SK-N-SH treated with all-trans-retinoic acid at 6 μM for 48 hours (cell line): ENCODE data around the gene TBL1X.

ENCODE experiments used
- ATAC-seq: fragments of 200-7000 bp; cut with Tn5 transposase; 3 replicates; pipeline ENCODE4 v1.9.1; 2020; ENCODE audit warnings: mild to moderate bottlenecking, moderate library complexity
- ARNTL ChIP-seq: fragments of 450-650 bp; formaldehyde crosslinking; IDR thresholded peaks from 2 replicates; pipeline ENCODE4 v1.5.0; 2020; ENCODE audit warnings: low read depth, mild to moderate bottlenecking, moderate library complexity, borderline replicate concordance
- BACH2 ChIP-seq: fragments of 250-450 bp; sonication (Bioruptor Pico); IDR thresholded peaks from 2 replicates; pipeline ENCODE4 v1.9.0; 2021; ENCODE audit warnings: mild to moderate bottlenecking, borderline replicate concordance
- CREB5 ChIP-seq: fragments of 250-450 bp; sonication (Bioruptor Pico); IDR thresholded peaks from 2 replicates; pipeline ENCODE4 v1.5.1; 2020; ENCODE audit warnings: low read depth, mild to moderate bottlenecking, moderate library complexity
- CSDC2 ChIP-seq: fragments of 250-450 bp; sonication (Bioruptor Pico); IDR thresholded peaks from 2 replicates; pipeline ENCODE4 v1.5.0; 2020; ENCODE audit warnings: mild to moderate bottlenecking, moderate library complexity
- CSRNP3 ChIP-seq: fragments of 250-450 bp; sonication (Bioruptor Pico); IDR thresholded peaks from 2 replicates; pipeline ENCODE4 v1.5.1; 2021; ENCODE audit warnings: mild to moderate bottlenecking, moderate library complexity
- ESRRG ChIP-seq: fragments of 250-450 bp; sonication (Bioruptor Pico); IDR thresholded peaks from 2 replicates; pipeline ENCODE4 v1.6.1; 2021; ENCODE audit warnings: mild to moderate bottlenecking
- GLIS3 ChIP-seq: fragments of 250-450 bp; sonication (Bioruptor Pico); IDR thresholded peaks from 2 replicates; pipeline ENCODE4 v1.5.0; 2020; ENCODE audit warnings: mild to moderate bottlenecking, moderate library complexity
- PATZ1 ChIP-seq: fragments of 250-450 bp; sonication (Bioruptor Pico); IDR thresholded peaks from 2 replicates; pipeline ENCODE4 v1.8.0; 2020; ENCODE audit warnings: mild to moderate bottlenecking, moderate library complexity, borderline replicate concordance
- POU6F1 ChIP-seq: fragments of 250-450 bp; sonication (Bioruptor Pico); IDR thresholded peaks from 2 replicates; pipeline ENCODE4 v1.8.0; 2021; ENCODE audit warnings: low read depth, mild to moderate bottlenecking, moderate library complexity, borderline replicate concordance
- PPARA ChIP-seq: fragments of 250-450 bp; sonication (Bioruptor Pico); IDR thresholded peaks from 2 replicates; pipeline ENCODE4 v1.5.0; 2020; ENCODE audit warnings: mild to moderate bottlenecking, borderline replicate concordance
- SNAI2 ChIP-seq: fragments of 250-450 bp; sonication (Bioruptor Pico); IDR thresholded peaks from 2 replicates; pipeline ENCODE4 v1.5.0; 2020; ENCODE audit warnings: mild to moderate bottlenecking, moderate library complexity
- TCF4 ChIP-seq: fragments of 250-450 bp; sonication (Bioruptor Pico); IDR thresholded peaks from 2 replicates; pipeline ENCODE4 v1.8.0; 2021; ENCODE audit warnings: mild to moderate bottlenecking, moderate library complexity, borderline replicate concordance
- TOX ChIP-seq: fragments of 250-450 bp; sonication (Bioruptor Pico); IDR thresholded peaks from 2 replicates; pipeline ENCODE4 v1.8.0; 2021; ENCODE audit warnings: mild to moderate bottlenecking, moderate library complexity, borderline replicate concordance
- TSHZ2 ChIP-seq: fragments of 250-450 bp; sonication (Bioruptor Pico); IDR thresholded peaks from 2 replicates; pipeline ENCODE4 v1.5.0; 2020; ENCODE audit warnings: mild to moderate bottlenecking, moderate library complexity
- ZFP3 ChIP-seq: fragments of 250-450 bp; sonication (Bioruptor Pico); IDR thresholded peaks from 2 replicates; pipeline ENCODE4 v1.5.0; 2020; ENCODE audit warnings: mild to moderate bottlenecking, moderate library complexity
- ZFP30 ChIP-seq: fragments of 450-650 bp; formaldehyde crosslinking; IDR thresholded peaks from 2 replicates; pipeline ENCODE4 v1.5.0; 2022; ENCODE audit warnings: mild to moderate bottlenecking, moderate library complexity
- ZNF565 ChIP-seq: fragments of 450-650 bp; formaldehyde crosslinking; conservative IDR thresholded peaks from 2 replicates; pipeline ENCODE4 v1.5.0; 2020; ENCODE audit warnings: low read depth, mild to moderate bottlenecking, moderate library complexity
- ZNF70 ChIP-seq: fragments of 450-650 bp; formaldehyde crosslinking; IDR thresholded peaks from 2 replicates; pipeline ENCODE4 v1.5.0; 2020; ENCODE audit warnings: mild to moderate bottlenecking, moderate library complexity

TBL1X gene

GRCh38 chrX:9539605-9540387, 74.9 kb downstream of the TBL1X start:
- TF ChIP-seq POU6F1 = no peak
- TF ChIP-seq ZNF70 (CRISPR knock-in tag) = no peak
- no peak for TF ChIP-seq ZNF565
- TF ChIP-seq PATZ1 (CRISPR knock-in tag) = no peak
- TF ChIP-seq GLIS3 (CRISPR knock-in tag) = no peak
- TF ChIP-seq SNAI2 (CRISPR knock-in tag) = no peak
- TF ChIP-seq BACH2 (CRISPR knock-in tag) = no peak
- TF ChIP-seq ESRRG (CRISPR knock-in tag) = no peak
- no peak for TF ChIP-seq ZFP3 (CRISPR knock-in tag)
- ATAC-seq = no peak

GRCh38 chrX:9542106-9542760, 77.4 kb downstream of the TBL1X start:
- TF ChIP-seq POU6F1 (no peak), CREB5 (CRISPR knock-in tag) (no peak), TSHZ2 (CRISPR knock-in tag) (no peak), BACH2 (CRISPR knock-in tag) (no peak), ARNTL (CRISPR knock-in tag) (no peak), PPARA (no peak), PATZ1 (CRISPR knock-in tag) (no peak), GLIS3 (CRISPR knock-in tag) (no peak), ESRRG (CRISPR knock-in tag) (no peak), TOX (no peak), CSDC2 (CRISPR knock-in tag) (no peak), CSRNP3 (no peak), TCF4 (CRISPR knock-in tag) (no peak), ZFP30 (CRISPR knock-in tag) (no peak), SNAI2 (CRISPR knock-in tag) (no peak)
- ATAC-seq = no peak
